Memory B cell (primary cell): ENCODE results near the gene FXYD6.

Source experiments
- ATAC-seq: fragments of 150-1000 bp; cut with Tn5 transposase; 2 replicates; pipeline ENCODE4 v1.10.0; 2021; ENCODE audit warnings: low read depth, mild to moderate bottlenecking, moderate library complexity
- DNase-seq, 2 donors: peaks; one replicate each; pipeline ENCODE4 v3.0.0; 2022; ENCODE audit warnings: low spot score in 2 of 2
- H3K27ac Mint-ChIP-seq: one replicate; pipeline ENCODE4 v1.8.0; 2022; ENCODE audit warnings: mild to moderate bottlenecking, moderate library complexity, mixed read lengths
- H3K27me3 Mint-ChIP-seq: one replicate; pipeline ENCODE4 v1.8.0; 2022; ENCODE audit warnings: mixed read lengths
- H3K36me3 Mint-ChIP-seq: one replicate; pipeline ENCODE4 v1.8.0; 2022; ENCODE audit warnings: mild to moderate bottlenecking, mixed read lengths
- H3K4me1 Mint-ChIP-seq: one replicate; pipeline ENCODE4 v1.8.0; 2022; ENCODE audit warnings: mixed read lengths
- H3K4me3 Mint-ChIP-seq: one replicate; pipeline ENCODE4 v1.8.0; 2022; ENCODE audit warnings: mild to moderate bottlenecking, moderate library complexity, mixed read lengths
- H3K9me3 Mint-ChIP-seq: one replicate; pipeline ENCODE4 v1.8.0; 2022; ENCODE audit warnings: mixed read lengths

The FXYD6 gene

DNA sequence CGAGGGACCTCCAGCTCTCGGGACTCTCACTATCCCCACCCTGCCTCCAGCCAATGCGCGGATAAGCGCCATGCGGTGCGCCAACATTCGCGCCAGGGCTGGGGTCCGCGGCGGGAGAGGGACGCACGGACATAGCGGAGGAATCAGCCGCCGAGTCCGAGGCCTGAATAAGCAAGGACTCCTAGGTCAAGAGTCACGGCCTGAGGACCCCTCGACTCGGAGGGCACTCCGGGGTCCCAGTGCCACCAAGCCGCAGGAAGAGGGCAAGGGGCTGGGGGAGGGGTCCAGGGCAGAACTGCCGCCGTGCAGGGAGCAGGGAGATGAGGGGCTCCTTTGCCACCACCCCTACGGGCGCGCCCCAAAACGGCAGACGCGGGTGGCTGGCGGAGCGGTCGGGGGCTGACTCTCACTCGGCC is 80.0 kb downstream of the FXYD6 start:
- no peaks in the 10 kb centered on the region for H3K36me3 Mint-ChIP-seq
- no peak overlapping the region for H3K4me3 Mint-ChIP-seq
- no peaks in the 10 kb centered on the region for H3K9me3 Mint-ChIP-seq
- DNase-seq (no peak), ATAC-seq (no peak)
- H3K4me1 Mint-ChIP-seq: peaks cover 6% of the 10 kb centered on the region
- H3K27me3 Mint-ChIP-seq: peaks cover 24% of the 10 kb centered on the region
- H3K27ac Mint-ChIP-seq: no peak overlapping the region

GRCh38 chr11:117795638-117796455 is 80.6 kb downstream of the FXYD6 start:
- Mint-ChIP-seq H3K36me3 (no peaks in the 10 kb centered on the region), H3K27me3 (peaks cover 26% of the 10 kb centered on the region), H3K4me3 (peak overlapping the region; percentile 29), H3K9me3 (no peaks in the 10 kb centered on the region), H3K27ac (no peak overlapping the region), H3K4me1 (peaks cover 6% of the 10 kb centered on the region)
- DNase-seq: no peak
- ATAC-seq: peak; percentile 40

DNA sequence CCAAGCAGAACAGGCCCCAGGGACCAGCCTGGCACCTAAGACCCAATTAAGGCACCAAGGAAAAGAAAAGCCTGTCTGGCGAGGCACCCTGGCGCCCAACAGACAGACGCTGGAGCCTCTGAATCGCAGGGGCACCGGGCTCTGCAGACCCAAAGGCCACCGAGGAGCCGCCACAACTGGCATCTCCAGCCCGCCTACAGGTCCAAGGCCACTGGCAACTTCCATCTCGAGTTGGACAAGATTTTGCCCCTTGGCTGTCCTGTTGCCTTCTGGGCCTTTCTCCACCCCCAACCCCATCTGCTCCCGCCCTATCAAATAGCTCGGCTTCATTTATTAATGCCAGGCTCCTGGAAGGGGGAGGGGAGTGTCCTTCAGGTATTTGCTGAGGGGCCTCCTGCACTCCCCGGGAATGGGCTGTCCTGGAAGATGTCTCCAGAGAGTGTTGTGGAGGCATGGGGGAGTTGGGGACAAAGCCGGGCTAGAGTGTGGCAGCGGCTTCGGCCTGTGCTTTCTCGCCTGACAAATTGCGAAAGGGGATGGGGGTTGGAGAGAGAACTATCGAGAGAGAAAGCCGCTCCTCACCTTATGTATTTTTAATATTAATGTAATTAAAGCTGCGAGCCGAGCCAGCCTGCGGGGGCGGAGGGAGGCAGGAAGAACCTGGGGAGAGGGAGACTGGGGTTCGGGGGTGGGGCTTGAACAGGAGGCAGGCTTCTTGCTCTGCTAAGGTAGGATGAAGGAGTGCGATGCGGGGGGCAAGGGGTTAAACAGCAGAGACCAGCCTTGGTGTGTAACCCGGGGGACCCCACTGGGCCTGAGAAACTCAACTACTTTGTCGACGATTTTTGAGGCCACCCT is 81.5 kb downstream of the FXYD6 start:
- H3K36me3 Mint-ChIP-seq: no peaks in the 10 kb centered on the region
- no peak overlapping the region for H3K27ac Mint-ChIP-seq
- peak overlapping the region; percentile 41 for H3K4me3 Mint-ChIP-seq
- H3K4me1 Mint-ChIP-seq: peaks cover 6% of the 10 kb centered on the region
- no peak for DNase-seq
- no peak for ATAC-seq
- peaks cover 30% of the 10 kb centered on the region for H3K27me3 Mint-ChIP-seq
- H3K9me3 Mint-ChIP-seq: no peaks in the 10 kb centered on the region

DNA sequence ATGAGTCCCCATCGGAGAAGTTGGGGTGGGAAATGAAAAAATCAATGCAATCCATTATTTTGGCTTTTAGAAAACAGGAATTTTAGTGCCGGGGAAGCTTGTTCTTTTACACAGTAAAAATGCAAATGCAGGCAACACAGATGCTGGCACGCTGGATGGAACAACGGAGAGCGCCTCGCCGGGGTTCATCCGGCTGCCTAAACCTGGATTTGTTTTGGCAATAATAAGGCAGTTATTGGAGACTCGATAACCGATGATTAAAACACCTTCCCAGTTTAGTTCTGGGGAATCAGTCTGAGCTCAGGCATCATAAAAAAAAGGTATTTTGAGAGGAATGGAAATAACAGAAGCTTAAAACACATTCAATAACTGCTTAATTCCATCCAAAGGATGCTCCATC is 82.3 kb downstream of the FXYD6 start:
- H3K36me3 Mint-ChIP-seq: no peaks in the 10 kb centered on the region
- H3K27ac Mint-ChIP-seq: no peak overlapping the region
- peaks cover 6% of the 10 kb centered on the region for H3K4me1 Mint-ChIP-seq
- no peak overlapping the region for H3K4me3 Mint-ChIP-seq
- no peak for DNase-seq
- H3K27me3 Mint-ChIP-seq: peaks cover 30% of the 10 kb centered on the region
- H3K9me3 Mint-ChIP-seq: no peaks in the 10 kb centered on the region
- ATAC-seq: no peak

DNA sequence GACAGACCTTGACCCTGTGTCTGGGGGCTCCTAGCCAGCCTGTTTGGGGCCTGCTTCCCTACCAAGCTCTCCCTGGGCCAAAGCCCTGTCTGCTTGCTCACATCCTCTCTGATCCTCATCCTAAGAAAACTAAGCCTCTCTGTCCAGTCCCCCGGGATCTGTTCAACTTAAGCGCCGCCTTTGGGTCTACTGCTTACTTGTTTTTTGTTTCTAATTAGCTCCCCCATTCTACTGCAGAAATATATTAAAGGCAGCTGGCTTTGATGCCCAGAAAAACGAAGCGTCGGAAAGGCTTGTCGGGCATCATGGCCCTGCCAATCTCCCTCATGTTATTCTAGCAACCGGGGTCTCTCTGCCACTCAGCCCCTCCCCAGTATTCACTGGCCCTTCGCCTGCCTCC is 82.9 kb downstream of the FXYD6 start:
- H3K4me1 Mint-ChIP-seq: peaks cover 6% of the 10 kb centered on the region
- peaks cover 30% of the 10 kb centered on the region for H3K27me3 Mint-ChIP-seq
- no peaks in the 10 kb centered on the region for H3K36me3 Mint-ChIP-seq
- no peak overlapping the region for H3K27ac Mint-ChIP-seq
- no peaks in the 10 kb centered on the region for H3K9me3 Mint-ChIP-seq
- H3K4me3 Mint-ChIP-seq: no peak overlapping the region
- DNase-seq (no peak), ATAC-seq (no peak)

GRCh38 chr11:117792992-117793391 is 83.5 kb downstream of the FXYD6 start:
- H3K4me3 Mint-ChIP-seq: no peak overlapping the region
- H3K36me3 Mint-ChIP-seq: no peaks in the 10 kb centered on the region
- peaks cover 29% of the 10 kb centered on the region for H3K27me3 Mint-ChIP-seq
- H3K9me3 Mint-ChIP-seq: no peaks in the 10 kb centered on the region
- H3K27ac Mint-ChIP-seq: no peak overlapping the region
- no peak for DNase-seq
- peaks cover 6% of the 10 kb centered on the region for H3K4me1 Mint-ChIP-seq
- no peak for ATAC-seq

DNA sequence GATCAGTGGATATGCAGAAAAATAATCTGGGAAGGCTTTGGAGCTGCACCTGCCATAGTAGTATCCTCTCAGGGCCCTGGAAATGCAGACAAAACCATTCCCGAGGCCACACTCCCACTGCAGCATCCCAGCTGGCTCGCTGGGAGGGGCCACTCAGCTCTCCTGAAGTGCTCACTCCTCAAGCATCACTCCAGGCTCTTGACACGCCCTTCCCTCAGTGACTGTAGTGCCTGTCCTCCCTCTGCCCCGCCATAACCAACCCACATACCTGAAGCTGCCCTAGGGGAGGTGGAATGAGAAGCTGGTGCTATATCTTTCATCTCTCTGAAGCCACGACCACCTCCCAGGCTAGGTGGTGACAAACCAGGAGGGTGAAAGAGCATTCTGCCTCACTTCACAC is 84.2 kb downstream of the FXYD6 start:
- Mint-ChIP-seq H3K36me3 (no peaks in the 10 kb centered on the region), H3K27me3 (peaks cover 27% of the 10 kb centered on the region), H3K9me3 (no peaks in the 10 kb centered on the region), H3K4me3 (no peak overlapping the region), H3K27ac (no peak overlapping the region), H3K4me1 (peaks cover 3% of the 10 kb centered on the region)
- DNase-seq (no peak), ATAC-seq (no peak)

DNA sequence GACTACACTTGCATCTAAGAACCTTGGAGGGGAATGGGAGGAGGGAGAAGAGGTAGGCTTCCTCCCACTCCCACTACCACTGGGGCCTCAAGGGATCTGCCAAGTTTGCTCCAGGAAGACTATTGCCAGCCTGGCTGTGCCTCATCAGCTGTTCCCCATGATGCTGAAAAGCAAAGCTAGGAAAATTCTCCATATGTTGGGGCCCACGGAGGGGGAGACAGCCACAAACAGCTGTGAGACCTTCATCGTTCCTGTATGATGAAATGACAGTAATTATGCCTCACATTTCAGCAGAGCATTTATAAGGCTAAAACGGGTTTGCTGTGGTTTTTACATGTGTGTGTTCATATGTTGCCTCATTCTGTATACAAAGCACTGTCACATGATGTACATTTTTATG is 86.2 kb downstream of the FXYD6 start:
- no peak for DNase-seq
- Mint-ChIP-seq H3K27me3 (peaks cover 33% of the 10 kb centered on the region), H3K9me3 (no peaks in the 10 kb centered on the region), H3K4me1 (peaks cover 3% of the 10 kb centered on the region), H3K36me3 (no peaks in the 10 kb centered on the region), H3K4me3 (no peak overlapping the region), H3K27ac (no peak overlapping the region)
- ATAC-seq: no peak

GRCh38 chr11:117789241-117789640 is 87.2 kb downstream of the FXYD6 start:
- Mint-ChIP-seq H3K27ac (no peak overlapping the region), H3K36me3 (no peaks in the 10 kb centered on the region), H3K4me3 (no peak overlapping the region), H3K9me3 (no peaks in the 10 kb centered on the region), H3K4me1 (no peaks in the 10 kb centered on the region), H3K27me3 (peaks cover 30% of the 10 kb centered on the region)
- no peak for DNase-seq
- no peak for ATAC-seq
